GM23338 (cell line): ENCODE measurements around the gene NDUFA12.
A peak's percentile ranks its signal among the peaks of the same experiment; 100 is the strongest.

Source experiments
- CREB1 ChIP-seq: fragments of 250-450 bp; sonication (Bioruptor Pico); IDR thresholded peaks from 2 replicates; pipeline ENCODE4 v1.5.0; 2020; ENCODE audit warnings: low read depth, mild to moderate bottlenecking, moderate library complexity
- CTCF ChIP-seq, 2 experiments: fragments of 200-600 bp in 1 of 2; sonication (generic) in 1 of 2; conservative IDR thresholded peaks; 2 replicates each; pipeline versions ENCODE4 v1.5.1 to v1.6.1; 2016 to 2017; ENCODE audit warnings: antibody characterized with exemption in 2 of 2, low read depth in 2 of 2, mild to moderate bottlenecking in 2 of 2, moderate library complexity in 1 of 2
- EZH2 ChIP-seq: fragments of 200-600 bp; sonication (generic); IDR thresholded peaks from one replicate; pipeline ENCODE4 v1.8.0; 2017; ENCODE audit warnings: antibody characterized with exemption, mild to moderate bottlenecking, low read depth; ENCODE audit not compliant: unreplicated experiment
- POLR2AphosphoS5 ChIP-seq: IDR thresholded peaks from 2 replicates; pipeline ENCODE4 v1.6.1; 2016; ENCODE audit warnings: antibody characterized with exemption, low read depth
- REST ChIP-seq: IDR thresholded peaks from one replicate; pipeline ENCODE4 v1.6.1; 2018; ENCODE audit warnings: antibody characterized with exemption; ENCODE audit not compliant: unreplicated experiment
- STAT1 ChIP-seq: IDR thresholded peaks from one replicate; pipeline ENCODE4 v1.6.1; 2016; ENCODE audit warnings: antibody characterized with exemption; ENCODE audit not compliant: unreplicated experiment

- no peak for TF ChIP-seq STAT1
- TF ChIP-seq CREB1 (CRISPR knock-in tag): no peak
- peak in 1 of 2 experiments; percentile 28; a peak in 2 of 4 replicates for TF ChIP-seq CTCF (conservative IDR thresholded peaks at IDR 0.05; ENCODE audit: low read depth in 2 of 2)
- TF ChIP-seq EZH2: no peak
- no peak for TF ChIP-seq POLR2AphosphoS5
- no peak for TF ChIP-seq REST
Observed at GRCh38 chr12:94952325-94952724, 51.2 kb downstream of the NDUFA12 start.
